Dendritic cell treated with granulocyte-macrophage colony-stimulating factor and Interleukin-4, amounts not matched to agents 40 ng/mL and 50 ng/mL, for 4 days (primary cell): ENCODE data around the gene CAMK2D.

Experiments
- H3K27ac Mint-ChIP-seq: one replicate; pipeline ENCODE4 v1.8.0; 2022; ENCODE audit warnings: mild to moderate bottlenecking, mixed read lengths
- H3K27me3 Mint-ChIP-seq: one replicate; pipeline ENCODE4 v1.8.0; 2022; ENCODE audit warnings: mild to moderate bottlenecking, mixed read lengths
- H3K36me3 Mint-ChIP-seq: one replicate; pipeline ENCODE4 v1.8.0; 2022; ENCODE audit warnings: low read depth, mixed read lengths
- H3K4me1 Mint-ChIP-seq: one replicate; pipeline ENCODE4 v1.8.0; 2022; ENCODE audit warnings: low read depth, mixed read lengths
- H3K4me3 Mint-ChIP-seq: one replicate; pipeline ENCODE4 v1.8.0; 2022; ENCODE audit warnings: mild to moderate bottlenecking, moderate library complexity, mixed read lengths
- H3K9me3 Mint-ChIP-seq: one replicate; pipeline ENCODE4 v1.8.0; 2022; ENCODE audit warnings: mixed read lengths
- intact Hi-C: fragments of 100-400 bp; cut with micrococcal nuclease; formaldehyde crosslinking; loops from one replicate; pipeline ENCODE4 v1.15.0; 2022

The CAMK2D gene

GRCh38 chr4:113623274-113623894, 138.2 kb downstream of the CAMK2D start:
- Mint-ChIP-seq H3K36me3 (no peaks in the 10 kb centered on the region), H3K4me3 (no peak overlapping the region), H3K9me3 (no peaks in the 10 kb centered on the region), H3K4me1 (no peaks in the 10 kb centered on the region), H3K27me3 (no peaks in the 10 kb centered on the region), H3K27ac (no peak overlapping the region)
- intact Hi-C loops: no loop called here

DNA sequence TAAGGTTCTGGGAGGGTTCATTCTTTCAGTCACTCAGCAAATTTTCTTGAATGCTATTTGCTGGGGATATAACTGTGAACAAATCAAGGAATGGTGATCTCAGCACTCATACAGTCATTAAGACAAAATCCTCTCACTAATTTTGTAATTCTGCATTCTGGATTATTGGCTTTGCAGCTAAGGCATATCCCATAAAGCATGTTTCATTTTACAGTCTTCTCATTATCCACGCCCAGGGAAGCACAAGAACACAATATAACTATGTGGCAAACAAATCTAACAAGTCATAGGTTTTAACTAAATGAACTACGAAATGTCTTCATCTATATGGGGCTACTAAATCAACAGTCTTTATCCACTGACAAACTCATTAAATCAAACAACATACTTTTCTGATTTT, 139.9 kb downstream of the CAMK2D start:
- no peaks in the 10 kb centered on the region for H3K27me3 Mint-ChIP-seq
- H3K9me3 Mint-ChIP-seq: no peaks in the 10 kb centered on the region
- no peaks in the 10 kb centered on the region for H3K36me3 Mint-ChIP-seq
- no peak overlapping the region for H3K27ac Mint-ChIP-seq
- H3K4me1 Mint-ChIP-seq: no peaks in the 10 kb centered on the region
- no peak overlapping the region for H3K4me3 Mint-ChIP-seq
- intact Hi-C loops: no loop called here

DNA sequence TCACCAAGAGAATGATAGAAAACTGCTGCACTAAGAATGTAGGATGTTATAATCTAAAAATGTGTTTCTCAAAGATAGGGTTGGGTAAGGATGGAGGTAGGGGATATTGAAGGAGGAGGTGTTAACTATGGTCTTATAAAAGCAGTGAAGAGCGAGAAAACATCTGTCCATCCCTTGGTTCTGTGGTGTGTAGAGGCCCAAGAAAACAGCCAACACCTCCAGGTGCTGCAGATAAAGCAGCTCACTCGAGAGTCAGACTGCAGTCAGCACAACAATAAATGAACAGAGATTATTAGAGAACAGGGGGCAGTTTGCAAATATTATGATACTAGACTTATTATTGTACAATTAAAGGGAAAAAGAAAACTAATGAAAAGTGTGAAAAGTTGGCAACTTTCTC, 141.5 kb downstream of the CAMK2D start:
- no peaks in the 10 kb centered on the region for H3K27me3 Mint-ChIP-seq
- no peak overlapping the region for H3K4me3 Mint-ChIP-seq
- intact Hi-C loops: no loop called here
- H3K36me3 Mint-ChIP-seq: no peaks in the 10 kb centered on the region
- no peaks in the 10 kb centered on the region for H3K4me1 Mint-ChIP-seq
- no peak overlapping the region for H3K27ac Mint-ChIP-seq
- H3K9me3 Mint-ChIP-seq: no peaks in the 10 kb centered on the region

DNA sequence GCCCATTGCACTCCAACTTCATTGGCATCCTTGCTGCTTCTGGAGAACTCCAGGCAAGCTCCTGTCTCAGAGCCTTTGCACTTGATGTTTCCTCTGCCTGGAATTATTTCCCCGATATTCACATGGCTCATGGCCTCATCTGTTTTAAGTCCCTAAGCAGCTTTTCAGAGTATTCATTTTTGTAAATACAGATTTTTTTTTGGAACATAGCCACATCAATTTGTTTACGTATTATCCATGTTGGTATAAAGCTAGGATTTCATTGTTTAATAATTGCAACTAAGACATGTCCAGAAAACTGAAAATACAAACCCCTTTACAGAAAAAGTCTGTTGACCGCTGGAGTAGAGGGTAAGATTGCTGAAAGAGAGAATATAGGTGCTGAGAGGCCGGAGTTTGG, 142.0 kb downstream of the CAMK2D start:
- no peak overlapping the region for H3K4me3 Mint-ChIP-seq
- H3K27ac Mint-ChIP-seq: no peak overlapping the region
- intact Hi-C loops: no loop called here
- H3K36me3 Mint-ChIP-seq: no peaks in the 10 kb centered on the region
- H3K4me1 Mint-ChIP-seq: no peaks in the 10 kb centered on the region
- H3K27me3 Mint-ChIP-seq: no peaks in the 10 kb centered on the region
- no peaks in the 10 kb centered on the region for H3K9me3 Mint-ChIP-seq

- Mint-ChIP-seq H3K9me3 (no peaks in the 10 kb centered on the region), H3K4me1 (no peaks in the 10 kb centered on the region), H3K4me3 (no peak overlapping the region), H3K27me3 (no peaks in the 10 kb centered on the region), H3K36me3 (no peaks in the 10 kb centered on the region), H3K27ac (no peak overlapping the region)
- intact Hi-C loops: no loop called here
These were observed 143.3 kb downstream of the CAMK2D start for GRCh38 chr4:113618205-113618604.

DNA sequence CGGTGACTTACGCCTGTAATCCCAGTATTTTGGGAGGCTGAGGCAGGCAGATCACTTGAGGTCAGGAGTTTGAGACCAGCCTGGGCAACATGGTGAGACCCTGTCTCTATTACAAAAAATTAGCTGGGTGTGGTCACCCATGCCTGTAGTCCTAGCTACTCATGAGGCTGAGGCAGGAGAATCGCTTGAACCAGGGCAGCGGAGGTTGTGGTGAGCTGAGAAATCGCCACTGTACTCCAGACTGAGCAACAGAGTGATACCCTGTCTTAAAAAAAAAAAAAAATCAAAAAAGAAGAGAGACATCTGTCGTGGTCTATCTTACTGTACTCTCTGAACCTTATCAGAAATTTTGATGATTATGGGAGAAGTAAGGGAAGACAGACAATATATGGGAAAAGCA, 144.3 kb downstream of the CAMK2D start:
- Mint-ChIP-seq H3K36me3 (no peaks in the 10 kb centered on the region), H3K4me3 (no peak overlapping the region), H3K4me1 (no peaks in the 10 kb centered on the region), H3K9me3 (no peaks in the 10 kb centered on the region), H3K27ac (no peak overlapping the region), H3K27me3 (no peaks in the 10 kb centered on the region)
- intact Hi-C loops: no loop called here

GRCh38 chr4:113616443-113616842, 145.1 kb downstream of the CAMK2D start:
- no peaks in the 10 kb centered on the region for H3K9me3 Mint-ChIP-seq
- H3K4me1 Mint-ChIP-seq: no peaks in the 10 kb centered on the region
- H3K27ac Mint-ChIP-seq: no peak overlapping the region
- intact Hi-C loops: no loop called here
- H3K27me3 Mint-ChIP-seq: no peaks in the 10 kb centered on the region
- H3K36me3 Mint-ChIP-seq: no peaks in the 10 kb centered on the region
- no peak overlapping the region for H3K4me3 Mint-ChIP-seq

- Mint-ChIP-seq H3K27ac (no peak overlapping the region), H3K27me3 (no peaks in the 10 kb centered on the region)
- intact Hi-C loops: no loop called here
These were observed 147.1 kb downstream of the CAMK2D start for GRCh38 chr4:113614414-113614813.

DNA sequence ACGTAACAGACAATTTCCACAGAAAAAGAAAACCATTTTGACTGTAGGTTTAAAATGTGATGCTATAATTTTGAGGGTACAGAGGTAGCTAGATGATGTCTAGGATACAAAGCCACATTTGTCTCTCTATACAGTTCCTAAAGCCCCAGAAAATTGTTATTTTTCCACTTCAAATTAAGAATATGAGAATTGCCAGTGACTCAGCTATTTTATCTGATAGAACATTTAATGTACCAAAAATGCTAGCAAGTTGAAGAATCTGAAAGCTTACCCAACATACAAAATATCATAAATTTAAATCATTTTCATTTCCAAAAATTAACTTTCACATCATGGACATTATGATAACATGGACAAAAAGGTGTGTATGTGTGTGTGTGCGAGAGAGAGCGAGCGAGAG, 148.0 kb downstream of the CAMK2D start:
- Mint-ChIP-seq H3K4me1 (no peaks in the 10 kb centered on the region), H3K27ac (no peak overlapping the region), H3K9me3 (no peaks in the 10 kb centered on the region), H3K4me3 (no peak overlapping the region), H3K27me3 (no peaks in the 10 kb centered on the region), H3K36me3 (no peaks in the 10 kb centered on the region)
- intact Hi-C loops: no loop called here

More at GRCh38 chr4:113614414-113614813, 147.1 kb downstream of the CAMK2D start:
- Mint-ChIP-seq H3K36me3 (no peaks in the 10 kb centered on the region), H3K4me3 (no peak overlapping the region), H3K4me1 (no peaks in the 10 kb centered on the region), H3K9me3 (no peaks in the 10 kb centered on the region)

DNA sequence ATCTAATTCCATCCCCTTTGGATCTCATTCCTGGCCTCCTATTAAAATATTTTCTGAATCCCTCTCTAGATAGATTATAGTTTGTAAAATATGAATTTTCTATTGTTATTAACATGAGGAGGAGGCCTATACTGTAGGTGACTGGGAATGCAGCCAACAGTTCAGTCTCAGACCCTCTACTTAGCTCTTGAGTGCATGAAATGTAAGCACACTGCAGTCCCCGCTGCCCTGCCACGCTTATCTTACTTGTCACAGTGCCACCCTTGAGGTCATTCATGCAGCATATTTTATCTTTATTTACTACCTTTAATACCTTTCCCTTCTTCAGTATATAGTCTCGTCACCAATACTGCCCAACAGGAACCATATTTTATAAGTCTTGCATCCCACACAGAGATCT, 151.0 kb downstream of the CAMK2D start:
- Mint-ChIP-seq H3K27me3 (no peaks in the 10 kb centered on the region), H3K9me3 (no peaks in the 10 kb centered on the region), H3K36me3 (peaks cover 9% of the 10 kb centered on the region), H3K4me1 (no peaks in the 10 kb centered on the region), H3K4me3 (no peak overlapping the region), H3K27ac (no peak overlapping the region)
- intact Hi-C loops: no loop called here

DNA sequence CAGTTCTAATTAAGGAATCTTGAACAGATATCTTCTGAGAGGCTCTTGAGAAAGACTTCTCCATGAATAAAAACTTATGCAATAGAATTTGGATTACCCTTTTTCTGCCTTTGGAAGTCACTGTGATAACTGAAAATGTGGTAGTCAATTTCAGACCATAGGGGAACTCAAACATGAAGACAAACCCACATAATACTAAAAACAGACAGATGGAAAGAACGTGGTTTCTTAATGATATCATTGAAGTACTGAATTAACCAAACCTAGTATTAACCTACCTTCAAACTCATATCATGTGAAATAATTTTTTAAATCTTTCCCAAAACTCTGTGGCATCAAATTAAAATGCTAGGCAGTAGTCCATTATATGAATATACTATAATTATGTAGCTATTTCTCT, 153.5 kb downstream of the CAMK2D start:
- peaks cover 4% of the 10 kb centered on the region for H3K4me1 Mint-ChIP-seq
- peaks cover 9% of the 10 kb centered on the region for H3K36me3 Mint-ChIP-seq
- H3K27ac Mint-ChIP-seq: no peak overlapping the region

DNA sequence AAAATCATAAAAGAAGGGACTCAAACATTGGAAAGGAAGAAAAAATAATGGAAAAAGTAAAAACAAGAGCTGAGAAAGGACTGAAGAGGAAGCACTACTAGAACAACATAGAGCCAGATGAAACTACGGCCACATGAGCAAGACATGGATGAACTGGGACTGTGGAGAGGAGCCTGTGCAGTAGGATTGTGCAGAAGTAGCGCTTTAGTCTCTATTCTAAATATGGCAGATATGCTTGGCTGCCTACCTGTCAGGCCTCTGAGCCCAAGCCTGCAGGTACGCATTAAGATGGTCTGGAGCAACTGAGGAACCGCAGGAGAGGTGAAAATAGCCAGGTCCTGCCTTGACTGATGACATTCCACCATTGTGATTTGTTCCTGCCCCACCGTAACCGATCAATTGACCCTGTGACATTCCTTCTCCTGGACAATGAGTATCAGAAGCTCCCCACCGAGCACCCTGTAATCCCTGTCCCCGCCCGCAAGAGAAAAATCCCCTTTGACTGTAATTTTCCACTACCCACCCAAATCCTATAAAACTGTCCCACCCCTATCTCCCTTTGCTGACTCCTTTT, 154.3 kb downstream of the CAMK2D start:
- Mint-ChIP-seq H3K36me3 (peaks cover 9% of the 10 kb centered on the region), H3K4me1 (peaks cover 4% of the 10 kb centered on the region), H3K4me3 (no peak overlapping the region), H3K27me3 (no peaks in the 10 kb centered on the region), H3K27ac (no peak overlapping the region), H3K9me3 (no peaks in the 10 kb centered on the region)
- intact Hi-C loops: no loop called here

More for the DNA sequence above, 153.5 kb downstream of the CAMK2D start:
- H3K27me3 Mint-ChIP-seq: no peaks in the 10 kb centered on the region
- intact Hi-C loops: no loop called here
- H3K4me3 Mint-ChIP-seq: no peak overlapping the region
- H3K9me3 Mint-ChIP-seq: no peaks in the 10 kb centered on the region

GRCh38 chr4:113604955-113605354, 156.6 kb downstream of the CAMK2D start:
- peaks cover 4% of the 10 kb centered on the region for H3K4me1 Mint-ChIP-seq
- H3K27me3 Mint-ChIP-seq: no peaks in the 10 kb centered on the region
- intact Hi-C loops: no loop called here
- H3K9me3 Mint-ChIP-seq: no peaks in the 10 kb centered on the region
- H3K4me3 Mint-ChIP-seq: no peak overlapping the region
- H3K27ac Mint-ChIP-seq: no peak overlapping the region
- peaks cover 9% of the 10 kb centered on the region for H3K36me3 Mint-ChIP-seq

DNA sequence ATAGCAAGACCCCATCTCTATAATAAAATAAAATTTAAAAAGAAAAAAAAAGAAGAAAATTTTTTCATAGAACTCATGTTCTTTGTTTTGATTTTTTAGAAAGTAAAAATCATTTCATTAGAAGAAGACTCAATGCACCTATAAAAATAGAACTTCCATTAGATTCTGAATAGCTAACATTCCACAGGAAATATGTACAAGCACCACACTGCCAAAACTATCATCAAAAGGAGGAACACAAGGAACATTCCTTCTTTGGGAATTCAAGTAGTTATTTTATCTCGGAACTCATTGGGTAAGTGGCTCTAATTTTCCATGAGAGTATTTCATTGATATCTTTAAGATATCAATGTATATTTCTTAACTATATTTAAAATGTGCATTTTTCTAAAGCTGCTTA, 157.6 kb downstream of the CAMK2D start:
- Mint-ChIP-seq H3K4me3 (no peak overlapping the region), H3K36me3 (peaks cover 9% of the 10 kb centered on the region), H3K9me3 (no peaks in the 10 kb centered on the region), H3K27me3 (no peaks in the 10 kb centered on the region), H3K27ac (no peak overlapping the region), H3K4me1 (peaks cover 4% of the 10 kb centered on the region)
- intact Hi-C loops: no loop called here

GRCh38 chr4:113602646-113603228, 158.8 kb downstream of the CAMK2D start:
- H3K36me3 Mint-ChIP-seq: peaks cover 6% of the 10 kb centered on the region
- H3K27me3 Mint-ChIP-seq: no peaks in the 10 kb centered on the region
- no peak overlapping the region for H3K4me3 Mint-ChIP-seq
- intact Hi-C loops: no loop called here
- peaks cover 4% of the 10 kb centered on the region for H3K4me1 Mint-ChIP-seq
- no peak overlapping the region for H3K27ac Mint-ChIP-seq
- H3K9me3 Mint-ChIP-seq: no peaks in the 10 kb centered on the region
